AG20443 (cell line): ENCODE results near the gene HOXB2.
A peak's percentile ranks its signal among the peaks of the same experiment; 100 is the strongest.
"Not testable (repeated sequence)": the region's sequence is repeated elsewhere in the genome, so short reads cannot be mapped to it uniquely, and the experiment has no call there.

Source experiments
- DNase-seq: peaks from one replicate; pipeline ENCODE4 v3.0.0; 2012; ENCODE audit warnings: low spot score, mixed read lengths

HOXB2 gene

GRCh38 chr17:48514477-48514876, 30.4 kb downstream of the HOXB2 start:
- no peak for DNase-seq

- no peak for DNase-seq
These were observed 31.0 kb downstream of the HOXB2 start for GRCh38 chr17:48513666-48514455.

GRCh38 chr17:48513097-48513496, 31.8 kb downstream of the HOXB2 start:
- DNase-seq = no peak

GRCh38 chr17:48510761-48511604, 33.9 kb downstream of the HOXB2 start:
- DNase-seq = peak; percentile 45

- no peak for DNase-seq
These were observed 34.5 kb downstream of the HOXB2 start for GRCh38 chr17:48510381-48510760.

- DNase-seq = not testable (repeated sequence)
These were observed 35.2 kb downstream of the HOXB2 start for GRCh38 chr17:48509708-48510107.

- DNase-seq = no peak
These were observed 38.7 kb downstream of the HOXB2 start for GRCh38 chr17:48506246-48506645.

- DNase-seq = peak; percentile 83
These were observed 39.1 kb downstream of the HOXB2 start for GRCh38 chr17:48505788-48506187.

- no peak for DNase-seq
These were observed 40.0 kb downstream of the HOXB2 start for GRCh38 chr17:48504953-48505352.

- no peak for DNase-seq
These were observed 41.2 kb downstream of the HOXB2 start for GRCh38 chr17:48503747-48504146.

- no peak for DNase-seq
These were observed 42.0 kb downstream of the HOXB2 start for GRCh38 chr17:48502901-48503300.

- no peak for DNase-seq
These were observed 42.6 kb downstream of the HOXB2 start for GRCh38 chr17:48502312-48502711.

GRCh38 chr17:48500435-48501426, 44.2 kb downstream of the HOXB2 start:
- no peak for DNase-seq

- no peak for DNase-seq
These were observed 45.0 kb downstream of the HOXB2 start for GRCh38 chr17:48499735-48500434.

- DNase-seq = no peak
These were observed 45.7 kb downstream of the HOXB2 start for GRCh38 chr17:48499248-48499647.

GRCh38 chr17:48498164-48498850, 46.6 kb downstream of the HOXB2 start:
- no peak for DNase-seq

- DNase-seq = no peak
These were observed 47.8 kb downstream of the HOXB2 start for GRCh38 chr17:48497103-48497502.

GRCh38 chr17:48494335-48494734, 50.6 kb downstream of the HOXB2 start:
- peak; percentile 49 for DNase-seq
